Liver (tissue), 9 donors: ENCODE measurements around the gene RTN4. TPM values are rescaled to one million over a fixed set of nuclear protein-coding genes. Genes with fewer than 3 reads are reported as not detected.
A peak's percentile ranks its signal among the peaks of the same experiment; 100 is the strongest.

Source experiments
- DNase-seq: peaks from one replicate; pipeline ENCODE4 v3.0.0-alpha.2; 2017; ENCODE audit warnings: low spot score
- H3K27ac ChIP-seq, 2 donors: one replicate each; pipeline ENCODE4 v1.7.0; 2013; ENCODE audit warnings: inconsistent platforms in 2 of 2, low read length in 2 of 2, control low read depth in 1 of 2, low read depth in 1 of 2, mild to moderate bottlenecking in 1 of 2
- H3K27me3 ChIP-seq, 4 donors: one replicate each; pipeline versions ENCODE4 v1.6.1 to v1.7.0; 2013; ENCODE audit warnings: low read length in 3 of 4, inconsistent platforms in 1 of 4, mild to moderate bottlenecking in 1 of 4, moderate library complexity in 1 of 4; ENCODE audit not compliant: control insufficient read depth in 4 of 4, insufficient read depth in 4 of 4
- H3K36me3 ChIP-seq, 4 donors: one replicate each; pipeline versions ENCODE4 v1.6.1 to v1.7.0; 2013; ENCODE audit warnings: low read length in 3 of 4, mild to moderate bottlenecking in 3 of 4, low read depth in 1 of 4, moderate library complexity in 1 of 4; ENCODE audit not compliant: control insufficient read depth in 4 of 4, insufficient read depth in 3 of 4
- H3K4me1 ChIP-seq, 4 donors: one replicate each; pipeline versions ENCODE4 v1.6.1 to v1.7.0; 2013; ENCODE audit warnings: low read length in 3 of 4, mild to moderate bottlenecking in 3 of 4, moderate library complexity in 1 of 4; ENCODE audit not compliant: control insufficient read depth in 4 of 4, insufficient read depth in 4 of 4
- H3K4me3 ChIP-seq, 3 donors: one replicate each; pipeline versions ENCODE4 v1.6.1 to v1.7.0; 2013; ENCODE audit warnings: low read length in 3 of 3, control low read depth in 1 of 3, low read depth in 1 of 3, mild to moderate bottlenecking in 1 of 3
- H3K9ac ChIP-seq, 2 donors: one replicate each; pipeline ENCODE4 v1.7.0; 2013; ENCODE audit warnings: low read length in 2 of 2, mild to moderate bottlenecking in 2 of 2, moderate library complexity in 2 of 2, control low read depth in 1 of 2, low read depth in 1 of 2
- H3K9me3 ChIP-seq, 4 donors: one replicate each; pipeline versions ENCODE4 v1.6.1 to v1.7.0; 2013; ENCODE audit warnings: low read length in 3 of 4; ENCODE audit not compliant: control insufficient read depth in 4 of 4
- ATF3 ChIP-seq: IDR thresholded peaks from 2 replicates; pipeline ENCODE4 v1.6.1; 2016; ENCODE audit warnings: antibody characterized with exemption
- CTCF ChIP-seq: fragments of 150-350 bp; IDR thresholded peaks from 2 replicates; pipeline ENCODE4 v1.5.1; 2017; ENCODE audit warnings: improper control_type of control experiment, low read depth, low read length; ENCODE audit not compliant: missing input control
- EGR1 ChIP-seq, 2 donors: IDR thresholded peaks; 2 replicates each; pipeline ENCODE4 v1.6.1; 2016 to 2018; ENCODE audit warnings: antibody characterized with exemption in 2 of 2, low read depth in 2 of 2
- FOXA1 ChIP-seq: IDR thresholded peaks from 2 replicates; pipeline ENCODE4 v1.6.1; 2016; ENCODE audit warnings: antibody characterized with exemption
- FOXA2 ChIP-seq: IDR thresholded peaks from 2 replicates; pipeline ENCODE4 v1.6.1; 2016; ENCODE audit warnings: antibody characterized with exemption
- GABPA ChIP-seq, 2 donors: IDR thresholded peaks in 1 of 2; conservative IDR thresholded peaks in 1 of 2; 2 replicates each; pipeline ENCODE4 v1.6.1; 2016; ENCODE audit warnings: antibody characterized with exemption in 2 of 2, mild to moderate bottlenecking in 1 of 2, moderate library complexity in 1 of 2
- HNF4A ChIP-seq, 2 donors: conservative IDR thresholded peaks; 2 replicates each; pipeline ENCODE4 v1.6.1; 2016; ENCODE audit warnings: antibody characterized with exemption in 2 of 2, mild to moderate bottlenecking in 2 of 2
- HNF4G ChIP-seq: IDR thresholded peaks from 2 replicates; pipeline ENCODE4 v1.6.1; 2016; ENCODE audit warnings: antibody characterized with exemption
- MAX ChIP-seq: IDR thresholded peaks from 2 replicates; pipeline ENCODE4 v1.6.1; 2016; ENCODE audit warnings: antibody characterized with exemption
- NR2F2 ChIP-seq: IDR thresholded peaks from 2 replicates; pipeline ENCODE4 v1.6.1; 2016; ENCODE audit warnings: antibody characterized with exemption
- RAD21 ChIP-seq, 2 donors: IDR thresholded peaks; 2 replicates each; pipeline ENCODE4 v1.6.1; 2016; ENCODE audit warnings: antibody characterized with exemption in 2 of 2, mild to moderate bottlenecking in 2 of 2
- REST ChIP-seq: IDR thresholded peaks from 2 replicates; pipeline ENCODE4 v1.6.1; 2016; ENCODE audit warnings: antibody characterized with exemption, mild to moderate bottlenecking
- RXRA ChIP-seq, 2 donors: IDR thresholded peaks; 2 replicates each; pipeline ENCODE4 v1.6.1; 2017 to 2018; ENCODE audit warnings: antibody characterized with exemption in 2 of 2, mild to moderate bottlenecking in 1 of 2
- SP1 ChIP-seq: IDR thresholded peaks from 2 replicates; pipeline ENCODE4 v1.6.1; 2018; ENCODE audit warnings: antibody characterized with exemption, mild to moderate bottlenecking
- TAF1 ChIP-seq: conservative IDR thresholded peaks from 2 replicates; pipeline ENCODE4 v1.6.1; 2016; ENCODE audit warnings: antibody characterized with exemption, mild to moderate bottlenecking
- YY1 ChIP-seq: IDR thresholded peaks from 2 replicates; pipeline ENCODE4 v1.6.1; 2016; ENCODE audit warnings: antibody characterized with exemption, mild to moderate bottlenecking
- ZBTB33 ChIP-seq: IDR thresholded peaks from 2 replicates; pipeline ENCODE4 v1.6.1; 2016; ENCODE audit warnings: antibody characterized with exemption
- WGBS: extraction: QIAGEN DNeasy Blood & Tissue Kit; methylation state at CpG from one replicate; pipeline ENCODE4 v1.1.7; 2013; 5-methylcytosine and 5-hydroxymethylcytosine counted together
- polyA plus RNA-seq, 2 donors: library from polyadenylated mRNA; stranded (reverse) in 1 of 2; unstranded in 1 of 2; fragments of 200-250 nt in 1 of 2; fragments of >200 nt in 1 of 2; fragmentation: Nextera tagmentation in 1 of 2; extraction: Ambion mirVana in 1 of 2; gene quantifications; one replicate each; pipeline versions ENCODE4 v1.2.1 to v1.2.3, GENCODE V29; 2013 to 2015
- total RNA-seq, 2 donors: library from RNA; depleted of rRNA; stranded (reverse); fragments of >200 nt; gene quantifications; one replicate each; pipeline ENCODE4 v1.2.3, GENCODE V29; 2014
- donor health status: healthy.
- donor health status: healthy.
- donor health status: healthy.
- donor health status: healthy.
- donor health status: healthy.

Gene RTN4
- total and polyA plus RNA-seq, 4 donors, result 73.5 to 348 (median 151) TPM

GRCh38 chr2:54958717-54959371 lies 91.4 kb downstream of the RTN4 start (continued):
- no peak for TF ChIP-seq CTCF
- no peak for TF ChIP-seq NR2F2

GRCh38 chr2:54957321-54957999 lies 92.8 kb downstream of the RTN4 start:
- H3K27ac ChIP-seq, result no peak overlapping the region
- peaks cover 0 to 6% (median 0%) of the 10 kb centered on the region in 4 donors for H3K4me1 ChIP-seq
- no peak for DNase-seq
- no peak overlapping the region for H3K9ac ChIP-seq
- 95% methylated on average over 18 of the region's 18 CpGs for WGBS
- H3K36me3 ChIP-seq, result no peaks in the 10 kb centered on the region
- no peaks in the 10 kb centered on the region for H3K27me3 ChIP-seq
- no peaks in the 10 kb centered on the region for H3K9me3 ChIP-seq
- no peak overlapping the region for H3K4me3 ChIP-seq
- TF ChIP-seq EGR1 (IDR thresholded peaks at IDR 0.05; ENCODE audit: low read depth in 2 of 2) (no peak), TAF1 (no peak), RAD21 (IDR thresholded peaks at IDR 0.05) (no peak), MAX (no peak), HNF4G (no peak), FOXA2 (no peak), FOXA1 (no peak)

- 78% methylated on average over 2 of the region's 2 CpGs for WGBS
- no peak for DNase-seq
- Histone ChIP-seq H3K27ac (no peak overlapping the region), H3K36me3 (no peaks in the 10 kb centered on the region), H3K4me3 (no peak overlapping the region), H3K9me3 (no peaks in the 10 kb centered on the region), H3K4me1 (peaks cover 0 to 6% (median 0%) of the 10 kb centered on the region in 4 donors), H3K27me3 (no peaks in the 10 kb centered on the region), H3K9ac (peak overlapping the region in 1 of 2 donors; percentile 14)
- TF ChIP-seq SP1, result no peak
- no peak for TF ChIP-seq GABPA (IDR thresholded peaks at IDR 0.05 in 1 of 2, conservative IDR thresholded peaks at IDR 0.05 in 1 of 2)
- no peak for TF ChIP-seq HNF4G
- peak in 1 of 2 donors; percentile 32 for TF ChIP-seq RXRA (IDR thresholded peaks at IDR 0.05)
- TF ChIP-seq REST, result no peak
- no peak for TF ChIP-seq RAD21 (IDR thresholded peaks at IDR 0.05)
- TF ChIP-seq MAX, result no peak
- no peak for TF ChIP-seq ATF3
- no peak for TF ChIP-seq TAF1
- no peak for TF ChIP-seq NR2F2
- TF ChIP-seq ZBTB33, result no peak
- peak in 1 of 2 donors; percentile 25 for TF ChIP-seq HNF4A (conservative IDR thresholded peaks at IDR 0.05)
- TF ChIP-seq FOXA2, result peak; percentile 67
- TF ChIP-seq YY1, result peak; percentile 72
- TF ChIP-seq FOXA1, result peak; percentile 23
- TF ChIP-seq CTCF, result no peak
- TF ChIP-seq EGR1 (IDR thresholded peaks at IDR 0.05; ENCODE audit: low read depth in 2 of 2), result no peak
Observed at GRCh38 chr2:54956111-54956627, 94.1 kb downstream of the RTN4 start.
